NCI-H2107 (cell line): Measurements from ENCODE around the gene PLA1A.
"Not testable (repeated sequence)": the region's sequence is repeated elsewhere in the genome, so short reads cannot be mapped to it uniquely, and the experiment has no call there.

Experiments
- DNase-seq: peaks from one replicate; lab custom pipeline; 2025; lab: John Stamatoyannopoulos, UW

The PLA1A gene

GRCh38 chr3:119662604-119663373, 65.1 kb downstream of the PLA1A start:
- DNase-seq, result no peak

- no peak for DNase-seq
Measured at GRCh38 chr3:119663885-119664284, 66.2 kb downstream of the PLA1A start.

- DNase-seq, result no peak
Measured at GRCh38 chr3:119664370-119664769, 66.7 kb downstream of the PLA1A start.

GRCh38 chr3:119664850-119665379, 67.2 kb downstream of the PLA1A start:
- no peak for DNase-seq

- no peak for DNase-seq
Measured at GRCh38 chr3:119665954-119666559, 68.4 kb downstream of the PLA1A start.

- DNase-seq, result no peak
Measured at GRCh38 chr3:119669906-119670570, 72.4 kb downstream of the PLA1A start.

GRCh38 chr3:119672776-119673175, 75.1 kb downstream of the PLA1A start:
- no peak for DNase-seq

GRCh38 chr3:119673875-119674274, 76.2 kb downstream of the PLA1A start:
- DNase-seq, result no peak

GRCh38 chr3:119675188-119675874, 77.6 kb downstream of the PLA1A start:
- DNase-seq, result no peak

GRCh38 chr3:119676020-119676419, 78.3 kb downstream of the PLA1A start:
- no peak for DNase-seq

- peak; percentile 98 for DNase-seq
Measured at GRCh38 chr3:119676771-119677640, 79.3 kb downstream of the PLA1A start, which contains the start of gene COX17. COX17 (minus strand) TSS chr3:119677406; CDS start chr3:119677310, 96 bp downstream.

- DNase-seq, result no peak
Measured at GRCh38 chr3:119677641-119677934, 79.9 kb downstream of the PLA1A start.

- not testable (repeated sequence) for DNase-seq
Measured at GRCh38 chr3:119678209-119678608, 80.5 kb downstream of the PLA1A start.
